HG03045 (cell line): ENCODE measurements around the gene CDC20B.
A peak's percentile ranks its signal among the peaks of the same experiment; 100 is the strongest.

Source experiments
- ATAC-seq: cut with Tn5 transposase; IDR thresholded peaks from one replicate; pipeline ENCODE4 v1.9.1; 2021; ENCODE audit warnings: mild to moderate bottlenecking, moderate library complexity; ENCODE audit not compliant: unreplicated experiment

Gene CDC20B, protein sequence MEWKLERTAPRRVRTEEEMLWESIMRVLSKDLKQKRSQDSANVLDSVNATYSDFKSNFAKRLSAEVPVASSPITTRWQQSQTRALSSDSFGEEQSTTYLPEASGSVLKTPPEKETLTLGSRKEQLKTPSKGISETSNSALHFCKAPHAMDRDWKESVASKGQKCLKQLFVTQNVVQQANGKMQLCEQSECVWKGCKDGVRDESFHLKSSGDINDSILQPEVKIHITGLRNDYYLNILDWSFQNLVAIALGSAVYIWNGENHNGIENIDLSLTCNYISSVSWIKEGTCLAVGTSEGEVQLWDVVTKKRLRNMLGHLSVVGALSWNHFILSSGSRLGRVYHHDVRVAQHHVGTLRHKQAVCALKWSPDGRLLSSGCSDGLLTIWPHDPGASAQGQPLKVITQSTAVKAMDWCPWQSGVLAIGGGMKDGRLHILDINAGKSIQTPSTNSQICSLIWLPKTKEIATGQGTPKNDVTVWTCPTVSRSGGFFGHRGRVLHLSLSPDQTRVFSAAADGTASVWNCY

DNA sequence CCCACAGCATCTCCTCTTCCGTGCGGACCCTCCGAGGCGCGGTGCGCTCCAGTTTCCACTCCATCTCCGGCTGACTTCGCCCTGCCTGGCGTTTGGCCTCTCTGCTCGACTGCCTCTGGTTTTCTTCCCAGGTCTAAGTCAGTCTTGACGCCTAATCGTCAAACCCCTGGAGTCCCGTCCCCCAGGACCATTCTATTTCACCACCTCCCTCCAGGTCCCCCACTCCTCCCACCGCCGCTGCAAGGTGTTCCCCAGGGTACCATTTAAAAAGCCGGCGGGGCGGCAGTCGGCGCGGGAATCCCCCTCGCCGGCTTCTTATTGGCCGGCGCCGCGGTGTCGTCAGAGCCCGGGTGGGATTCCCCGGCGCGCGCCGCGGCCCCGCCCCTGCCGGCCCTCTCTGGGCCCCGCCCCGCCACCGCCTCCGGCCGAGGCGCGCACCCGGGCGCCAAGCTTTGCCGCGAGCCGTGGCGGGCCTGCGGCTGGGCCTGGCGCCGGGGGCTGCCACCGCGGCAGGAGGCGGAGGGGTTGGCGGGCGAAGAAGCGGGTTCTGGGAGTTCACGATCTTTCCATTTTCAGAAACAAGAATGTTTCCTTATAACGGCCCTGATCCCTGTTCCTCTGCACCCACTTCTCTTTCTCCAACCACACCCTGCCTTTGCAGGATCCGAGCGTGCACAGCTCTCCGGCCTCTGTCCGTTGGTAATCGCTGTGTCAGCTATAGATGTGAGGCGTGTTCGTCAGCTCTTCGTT, at the start of gene CDC20B:
Gene CDC20B (minus strand): TSS at position 241 of the 750 bp plus-strand sequence. CDS start 177 bp downstream, at position 64.
- ATAC-seq, result peak; percentile 94

DNA sequence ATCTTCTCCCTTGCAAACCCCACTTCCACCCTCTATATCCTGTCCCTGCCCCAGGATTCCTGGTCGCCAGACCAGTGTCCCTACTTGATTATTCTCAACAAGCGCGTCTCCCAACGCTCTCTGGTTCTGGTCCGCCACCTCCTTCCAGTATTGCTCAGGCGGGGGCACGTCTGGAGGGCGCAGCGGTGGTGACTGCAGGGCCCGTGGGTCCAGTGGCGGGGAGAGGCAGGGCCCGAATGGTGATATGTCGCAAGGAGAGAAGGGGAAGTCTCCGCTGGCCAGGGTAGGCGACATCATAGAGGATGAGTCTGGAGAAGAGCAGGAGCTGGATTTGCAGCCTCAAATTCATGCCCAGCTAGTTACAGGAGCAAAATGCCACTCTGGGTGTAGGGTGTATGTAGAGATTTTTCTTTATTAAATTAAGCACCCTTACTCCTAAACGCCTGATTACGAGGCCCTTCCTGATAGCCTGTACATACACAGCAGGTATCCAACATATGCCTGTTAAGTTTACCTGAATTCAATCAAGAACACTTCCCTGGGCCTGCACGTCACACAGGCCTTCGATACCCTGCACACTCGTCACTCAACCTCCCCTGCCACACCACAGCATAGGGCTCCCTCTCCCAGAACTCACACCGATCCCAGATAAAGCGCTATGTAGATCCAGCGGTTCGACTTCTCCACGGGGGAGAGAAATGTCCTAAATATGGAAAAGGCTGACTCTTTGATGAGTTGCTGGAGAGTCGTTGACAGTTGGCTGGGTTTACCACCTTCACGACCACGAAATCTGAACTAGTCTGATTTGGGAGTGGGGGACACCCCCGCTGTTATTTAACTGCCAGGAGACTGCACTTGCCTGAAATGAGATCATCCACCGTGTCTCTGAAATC, 49.4 kb upstream of the CDC20B start:
- ATAC-seq, result no peak

GRCh38 chr5:55220433-55221185, 47.6 kb upstream of the CDC20B start:
- no peak for ATAC-seq

DNA sequence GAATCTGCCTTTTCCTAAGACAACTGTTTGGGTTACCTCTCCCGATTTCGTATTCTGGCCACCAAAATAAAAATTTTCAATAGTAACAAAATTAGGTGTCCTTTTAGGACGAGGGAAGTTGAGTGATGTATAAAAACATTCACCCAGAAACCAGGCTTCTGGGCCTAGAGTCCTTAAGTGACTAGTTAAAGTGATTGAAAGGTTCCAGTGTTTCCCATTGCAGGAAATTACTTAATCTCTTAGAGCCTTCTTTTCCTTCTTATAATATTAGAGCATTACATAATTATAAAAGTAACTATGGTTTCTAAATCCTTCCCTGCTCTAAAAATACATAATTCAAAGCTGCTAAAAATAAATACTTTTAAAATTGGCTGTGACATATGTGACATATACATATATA, 46.8 kb upstream of the CDC20B start:
- ATAC-seq, result no peak

DNA sequence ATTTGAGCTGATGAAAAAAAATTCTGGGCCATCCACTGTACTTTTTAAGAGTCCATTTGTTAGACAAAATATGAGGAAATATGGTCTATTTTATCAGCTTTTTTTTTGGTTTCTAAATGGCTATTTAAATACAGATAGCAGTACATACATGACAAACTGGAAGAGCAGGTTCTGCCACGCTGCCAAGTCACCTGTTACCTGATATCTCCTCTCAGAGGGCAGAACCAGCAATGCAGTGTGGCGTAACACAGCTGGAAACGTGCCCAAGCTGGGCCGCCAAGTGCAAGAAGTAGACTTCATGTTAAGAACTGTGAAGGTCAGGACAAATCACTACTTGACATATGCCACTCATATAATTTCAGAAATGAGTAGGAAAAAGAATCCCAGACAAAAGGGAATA, 46.0 kb upstream of the CDC20B start:
- no peak for ATAC-seq

DNA sequence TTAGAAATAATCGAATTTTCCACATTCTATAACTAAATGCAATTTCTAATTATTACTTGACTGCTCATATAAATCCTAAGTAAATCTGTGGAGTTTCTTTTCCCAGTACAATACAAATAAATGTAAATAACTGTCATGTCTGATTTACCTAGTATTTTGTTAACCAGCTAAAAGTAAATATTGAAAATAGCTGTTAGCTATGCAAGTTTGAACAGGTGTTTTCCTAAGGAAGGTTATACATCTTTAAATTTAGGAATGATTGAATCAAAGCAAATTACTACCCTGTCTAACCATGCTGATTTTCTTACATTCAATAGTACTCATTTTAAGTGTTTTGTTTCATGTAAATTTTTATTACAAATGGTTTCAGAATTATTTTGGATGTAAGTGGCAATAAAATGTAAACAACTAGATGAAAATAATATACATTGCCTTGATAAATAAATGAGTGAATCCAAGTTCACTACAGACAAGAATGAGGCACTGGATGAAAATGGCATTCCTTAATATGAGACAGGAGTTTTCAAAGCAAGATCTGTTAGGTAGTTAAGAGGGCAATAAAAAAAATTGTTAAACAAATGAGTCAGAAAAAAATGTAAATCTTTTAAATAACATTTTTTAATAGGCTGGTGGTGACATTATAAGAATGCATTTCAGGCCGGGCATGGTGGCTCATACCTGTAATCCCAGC, 38.4 kb upstream of the CDC20B start:
- ATAC-seq, result no peak

GRCh38 chr5:55205001-55205400, 32.0 kb upstream of the CDC20B start:
- ATAC-seq, result no peak

GRCh38 chr5:55191165-55191564, 18.2 kb upstream of the CDC20B start:
- no peak for ATAC-seq

DNA sequence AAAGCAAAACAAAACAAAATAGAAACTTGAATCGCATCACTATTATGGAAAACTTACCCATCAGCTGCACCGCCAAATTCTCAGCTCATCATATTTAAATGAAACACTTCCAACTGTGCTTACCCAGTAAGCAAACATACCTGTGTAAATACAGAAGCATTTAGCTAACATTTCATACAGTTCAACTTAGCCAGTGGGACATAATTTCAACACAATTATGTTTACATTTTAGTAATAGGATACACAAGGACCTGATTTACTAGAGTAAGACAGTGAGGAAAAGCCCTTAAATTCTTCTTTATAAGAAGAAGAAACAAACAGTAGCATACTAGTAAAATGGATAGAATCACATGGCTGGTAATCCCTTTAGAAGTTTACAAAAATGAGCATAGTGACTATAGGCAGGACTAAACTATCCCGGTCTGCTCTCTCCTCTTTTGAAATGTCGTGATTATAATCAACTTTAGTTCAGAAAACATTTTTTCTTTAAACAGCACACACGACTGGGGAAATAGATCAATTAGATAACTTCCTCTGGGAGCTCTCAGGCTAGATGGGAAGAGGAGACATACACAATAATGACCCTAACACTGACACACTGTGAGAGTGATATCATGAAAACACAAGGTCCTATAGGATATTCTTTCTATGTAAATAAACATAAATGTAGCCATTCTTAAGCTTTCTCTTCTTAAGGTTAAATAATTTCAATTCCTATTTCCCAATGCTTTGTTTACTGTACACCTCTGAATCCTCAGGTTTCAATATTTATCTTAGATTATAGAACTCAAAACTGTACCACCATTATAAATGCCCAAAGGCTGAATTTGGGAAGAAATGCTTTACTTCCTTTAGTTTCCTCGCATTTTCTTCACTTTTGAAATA, 15.9 kb upstream of the CDC20B start:
- ATAC-seq, result no peak

GRCh38 chr5:55187370-55187769, 14.4 kb upstream of the CDC20B start:
- no peak for ATAC-seq

- no peak for ATAC-seq
Measured at GRCh38 chr5:55180016-55180415, 7.0 kb upstream of the CDC20B start.

DNA sequence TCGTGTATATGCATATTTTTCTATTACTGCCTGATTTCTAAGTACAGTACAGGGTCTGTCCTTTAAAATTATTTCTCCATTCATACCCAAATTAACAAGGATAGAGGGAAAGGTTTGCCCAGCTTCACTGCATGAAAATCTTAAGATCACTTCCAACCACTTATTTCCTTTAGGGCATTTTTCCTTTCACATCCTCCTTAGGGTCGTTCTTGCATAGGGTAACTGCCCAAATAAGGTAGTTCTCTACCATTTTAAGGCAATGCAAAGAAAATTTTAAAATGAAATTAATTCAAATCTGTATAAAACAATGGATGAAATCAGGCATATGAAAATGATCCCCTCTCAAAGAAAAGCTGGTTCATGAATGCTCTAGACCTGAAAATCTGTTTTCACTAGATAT, 4.1 kb upstream of the CDC20B start:
- no peak for ATAC-seq

DNA sequence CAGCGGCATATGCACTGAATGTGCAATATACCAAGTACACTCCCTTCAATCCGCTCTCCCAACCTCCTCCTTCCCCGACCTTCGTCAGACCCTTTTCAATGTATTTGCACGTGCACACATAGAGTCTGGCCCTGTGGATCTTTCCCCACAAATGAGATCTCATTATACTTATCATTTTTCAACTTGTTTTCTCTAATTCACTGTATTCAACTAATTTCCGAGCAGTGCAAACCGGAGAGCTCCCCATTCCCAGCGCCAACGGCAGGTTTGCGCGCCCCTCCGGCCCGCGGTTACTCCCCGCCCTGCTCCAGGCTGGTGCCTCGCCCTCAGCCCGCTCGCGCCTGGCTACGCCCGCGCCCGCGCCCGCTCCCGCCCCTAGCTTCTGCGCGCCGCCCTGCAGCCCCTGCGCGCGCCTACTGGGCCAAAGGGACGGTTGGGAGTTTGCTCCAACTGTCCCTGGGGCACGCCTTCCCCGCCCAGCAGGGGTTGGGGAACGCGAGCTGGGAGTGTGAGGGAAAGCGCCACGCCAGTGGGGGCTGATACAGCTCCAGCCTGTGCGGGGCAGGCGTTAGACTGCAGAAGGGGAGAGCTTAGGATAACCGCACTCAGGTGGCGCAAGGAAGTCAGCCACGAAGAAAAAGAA, 3.3 kb upstream of the CDC20B start:
- no peak for ATAC-seq

- no peak for ATAC-seq
Measured at GRCh38 chr5:55175781-55176175, 2.8 kb upstream of the CDC20B start.

DNA sequence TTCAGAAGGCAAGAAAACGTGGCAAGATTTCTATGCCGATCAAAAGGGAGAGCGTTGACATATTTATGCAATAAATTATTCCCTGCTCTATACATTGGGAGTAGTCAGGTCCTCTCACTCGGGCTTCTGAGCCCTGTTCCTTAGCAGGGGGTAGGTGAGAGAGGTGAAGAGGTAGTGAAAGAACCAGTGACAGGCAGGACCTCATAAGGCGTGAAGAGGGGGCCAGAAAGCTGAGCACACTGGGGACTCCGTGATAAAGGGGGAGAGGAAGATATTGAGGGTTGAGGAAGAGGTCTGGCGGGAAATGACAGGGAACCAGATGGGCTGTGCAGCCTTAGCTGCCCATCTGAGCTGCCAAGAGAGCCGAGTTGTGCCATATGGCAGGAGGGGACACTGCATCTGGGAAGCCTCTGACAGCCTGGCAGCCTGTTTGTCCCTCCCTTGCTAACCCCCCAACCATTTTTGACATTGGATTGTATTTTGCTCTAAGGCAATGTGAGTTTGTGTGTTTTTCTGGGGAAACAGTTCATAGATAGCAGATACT, 782 bp upstream of the CDC20B start:
- ATAC-seq, result peak; percentile 11

GRCh38 chr5:55172051-55172899, 702 bp downstream of the CDC20B start:
- peak; percentile 47 for ATAC-seq

- ATAC-seq, result no peak
Measured at GRCh38 chr5:55171471-55171870, 1.5 kb downstream of the CDC20B start.
